GM21737 (cell line): ENCODE measurements around the gene CGREF1.
A peak's percentile ranks its signal among the peaks of the same experiment; 100 is the strongest.
"Not testable (repeated sequence)": the region's sequence is repeated elsewhere in the genome, so short reads cannot be mapped to it uniquely, and the experiment has no call there.

Source experiments
- ATAC-seq: cut with Tn5 transposase; IDR thresholded peaks from one replicate; pipeline ENCODE4 v1.9.1; 2021; ENCODE audit warnings: mild to moderate bottlenecking, moderate library complexity; ENCODE audit not compliant: unreplicated experiment

Gene CGREF1

GRCh38 chr2:27137322-27137935 lies 18.5 kb upstream of the CGREF1 start:
- no peak for ATAC-seq

GRCh38 chr2:27136751-27137150 lies 17.8 kb upstream of the CGREF1 start:
- ATAC-seq, result no peak

DNA sequence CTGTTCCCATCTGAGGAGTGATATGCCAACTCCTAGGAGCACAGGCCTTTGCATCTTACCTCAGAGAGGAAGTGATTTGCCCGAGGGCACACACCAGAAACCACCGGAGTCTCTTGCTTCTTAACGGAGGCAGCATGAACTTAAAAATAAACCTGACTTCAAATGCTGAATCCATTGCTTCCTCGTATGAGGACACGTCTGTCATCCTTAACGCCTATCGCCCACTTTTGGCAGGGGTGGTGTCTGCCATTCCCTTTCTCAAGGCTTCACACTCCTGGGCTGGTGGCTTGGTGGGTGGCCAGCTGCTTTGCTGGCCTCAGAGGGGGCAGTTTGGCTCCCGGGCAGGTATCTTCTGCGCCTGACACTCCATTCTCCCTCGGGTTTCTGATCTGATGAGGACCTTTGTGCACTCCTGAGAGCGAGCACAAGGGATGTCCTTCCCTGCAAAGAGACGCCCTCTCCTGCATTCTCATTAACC lies 16.6 kb upstream of the CGREF1 start:
- ATAC-seq, result no peak

- ATAC-seq, result no peak
Observed at GRCh38 chr2:27134781-27135477, 16.0 kb upstream of the CGREF1 start.

- peak; percentile 71 for ATAC-seq
Observed at GRCh38 chr2:27133905-27134780, 15.2 kb upstream of the CGREF1 start, which contains the start of gene PREB. Gene PREB, minus strand, starts transcription at chr2:27134636. Its CDS starts 215 bp downstream, at chr2:27134421.

- no peak for ATAC-seq
Observed at GRCh38 chr2:27133195-27133875, 14.4 kb upstream of the CGREF1 start.

DNA sequence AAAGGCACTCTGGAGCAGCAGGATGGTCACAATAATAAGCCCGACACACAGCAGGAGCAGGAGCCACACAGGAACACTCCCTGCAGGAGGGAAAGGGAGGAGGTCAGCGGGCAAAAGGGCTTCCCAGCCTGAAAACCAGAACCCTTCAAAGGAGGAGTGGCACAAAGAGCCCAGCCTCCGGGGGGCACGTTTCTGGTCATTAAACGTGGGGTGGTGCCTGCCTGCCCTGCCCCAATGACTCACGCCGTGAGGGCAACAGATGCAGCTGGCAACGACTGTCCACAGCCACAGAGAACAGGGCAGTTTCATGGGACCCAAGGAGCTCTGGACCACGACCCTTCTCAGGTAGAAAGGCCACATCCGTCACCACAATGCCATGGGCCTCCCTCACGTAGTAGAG lies 12.5 kb upstream of the CGREF1 start:
- no peak for ATAC-seq

- no peak for ATAC-seq
Observed at GRCh38 chr2:27130396-27130795, 11.5 kb upstream of the CGREF1 start.

GRCh38 chr2:27128668-27129571 lies 10.0 kb upstream of the CGREF1 start:
- no peak for ATAC-seq

- ATAC-seq, result no peak
Observed at GRCh38 chr2:27127883-27128667, 9.1 kb upstream of the CGREF1 start.

DNA sequence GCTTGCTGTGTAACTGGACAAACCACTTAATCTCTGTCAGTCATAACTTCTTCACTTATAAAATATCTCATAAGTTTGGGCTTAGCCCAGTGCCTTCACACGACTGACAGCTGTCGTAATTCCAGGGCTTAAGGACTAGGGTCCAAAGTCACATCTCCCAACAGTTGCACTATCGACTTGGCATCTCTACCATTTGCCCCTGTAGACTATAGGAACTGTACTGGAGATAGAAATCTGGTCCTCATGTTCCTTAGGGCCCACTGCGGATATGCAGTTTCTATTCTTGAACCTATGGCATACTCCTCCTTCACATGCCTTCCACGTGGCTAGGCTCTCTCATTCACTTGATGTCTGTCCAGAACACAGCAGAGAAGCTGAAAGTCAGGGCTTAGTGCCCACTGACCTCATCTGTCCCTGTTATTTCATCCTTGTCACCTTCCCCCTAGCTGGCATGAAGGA lies 7.4 kb upstream of the CGREF1 start:
- no peak for ATAC-seq

- no peak for ATAC-seq
Observed at GRCh38 chr2:27125104-27125503, 6.2 kb upstream of the CGREF1 start.

- ATAC-seq, result peak; percentile 71
Observed at GRCh38 chr2:27123302-27124150, 4.6 kb upstream of the CGREF1 start, which contains the start of gene ABHD1. Gene ABHD1, plus strand, starts transcription at chr2:27123815. Its CDS starts 134 bp downstream, at chr2:27123949.

GRCh38 chr2:27122791-27123190 lies 3.9 kb upstream of the CGREF1 start:
- ATAC-seq, result no peak

GRCh38 chr2:27121906-27122305 lies 3.0 kb upstream of the CGREF1 start:
- no peak for ATAC-seq

DNA sequence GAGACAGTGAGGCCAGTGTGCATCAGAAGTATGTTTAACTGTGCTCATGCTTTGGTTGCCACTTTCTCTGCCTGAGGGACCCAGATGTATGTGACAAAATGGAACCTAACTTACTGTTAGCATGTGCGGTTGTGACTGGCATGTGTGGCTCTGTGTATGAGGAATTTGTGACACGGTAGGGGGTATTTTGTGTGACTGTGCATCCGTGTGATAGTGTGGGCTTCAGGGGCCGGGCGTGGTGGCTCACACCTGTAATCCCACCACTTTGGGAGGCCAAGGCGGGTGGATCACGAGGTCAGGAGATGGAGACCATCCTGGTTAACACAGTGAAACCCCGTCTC lies 372 bp upstream of the CGREF1 start:
- not testable (repeated sequence) for ATAC-seq

GRCh38 chr2:27117995-27118524 lies 868 bp downstream of the CGREF1 start:
- no peak for ATAC-seq

DNA sequence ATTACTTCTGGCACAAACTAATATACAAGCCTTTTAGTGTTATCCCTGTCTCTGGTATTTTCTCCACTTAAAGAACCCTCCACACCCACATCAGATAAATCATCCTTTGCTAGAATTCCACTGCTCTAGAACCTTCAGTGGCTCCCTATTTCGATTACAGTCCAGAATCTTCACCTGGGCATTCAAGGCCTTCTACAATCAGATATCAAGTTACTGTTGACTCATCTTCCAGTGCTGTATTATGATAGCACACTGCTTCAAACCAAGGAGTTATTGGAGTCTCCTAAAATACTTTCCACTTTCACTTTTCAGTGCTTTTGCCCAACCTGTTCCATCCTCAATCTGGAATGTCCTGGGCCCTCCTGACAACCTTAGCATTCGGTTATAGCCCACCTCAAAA lies 3.4 kb downstream of the CGREF1 start:
- no peak for ATAC-seq
